ENCODE measurements around the gene TMIGD1.

Gene TMIGD1

DNA sequence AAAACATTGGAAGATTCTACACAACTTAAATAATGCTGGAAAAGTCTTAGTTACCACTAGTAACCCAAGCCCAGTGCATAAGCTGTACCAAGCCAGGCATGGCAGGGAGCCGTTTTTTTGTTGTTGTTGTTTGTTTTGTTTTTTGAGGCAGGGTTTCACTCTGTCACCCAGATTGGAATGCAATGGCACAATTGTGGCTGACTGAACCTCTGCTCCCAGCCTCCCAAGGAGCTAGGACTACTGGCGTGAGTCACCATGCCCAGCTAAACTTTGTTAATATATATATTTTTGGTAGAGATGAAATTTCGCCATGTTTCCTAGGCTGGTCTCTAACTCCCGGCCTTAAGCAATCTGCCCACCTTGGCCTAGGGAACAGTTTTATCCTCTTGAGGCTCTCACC, 564 bp upstream of the TMIGD1 start:
- in situ Hi-C loops (cut with HindIII; ENCODE audit: low sequenced_read_pairs): no loop called here

DNA sequence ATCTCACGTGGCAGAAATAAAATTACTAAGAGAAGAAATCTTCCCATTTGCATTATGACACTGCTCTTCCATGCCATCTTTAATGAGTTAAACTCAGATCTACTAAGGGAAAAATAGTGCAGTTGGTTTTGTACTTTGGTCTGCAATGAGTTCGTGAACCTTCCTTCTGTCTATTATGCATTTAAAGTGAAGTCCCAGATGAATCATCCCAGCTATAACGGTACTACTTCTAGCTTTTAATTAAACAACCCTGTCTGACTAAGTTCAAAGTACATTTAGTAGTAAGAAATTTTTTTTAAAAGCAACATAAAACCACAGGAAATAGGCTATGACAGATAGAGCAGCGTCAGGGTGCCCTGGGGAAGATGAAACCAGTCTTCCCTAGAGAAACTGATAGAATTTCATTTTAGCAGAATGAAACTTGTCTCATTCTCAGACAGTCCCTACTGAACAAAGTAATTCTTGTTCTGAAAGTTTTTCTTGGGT, 1.8 kb downstream of the TMIGD1 start:
- in situ Hi-C loops (cut with HindIII; ENCODE audit: low sequenced_read_pairs): no loop called here

DNA sequence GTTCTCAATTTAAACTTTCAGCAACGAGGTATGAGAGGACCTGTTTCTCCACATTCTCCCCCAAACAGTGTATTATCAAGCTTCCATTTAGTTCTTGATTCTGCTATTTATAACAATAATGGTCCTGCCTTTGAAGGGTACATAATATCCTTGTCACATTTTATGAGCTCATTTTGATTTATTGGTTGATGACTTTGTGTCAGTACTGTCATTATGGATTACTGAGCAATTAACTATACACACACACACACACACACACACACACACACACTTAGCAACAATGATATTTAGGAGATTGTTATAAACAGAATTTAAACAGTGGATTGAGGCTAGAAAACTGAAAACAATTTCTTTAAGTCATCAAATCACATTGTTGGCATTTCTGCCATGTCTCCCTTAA, 7.0 kb downstream of the TMIGD1 start:
- in situ Hi-C loops (cut with HindIII; ENCODE audit: low sequenced_read_pairs): no loop called here

DNA sequence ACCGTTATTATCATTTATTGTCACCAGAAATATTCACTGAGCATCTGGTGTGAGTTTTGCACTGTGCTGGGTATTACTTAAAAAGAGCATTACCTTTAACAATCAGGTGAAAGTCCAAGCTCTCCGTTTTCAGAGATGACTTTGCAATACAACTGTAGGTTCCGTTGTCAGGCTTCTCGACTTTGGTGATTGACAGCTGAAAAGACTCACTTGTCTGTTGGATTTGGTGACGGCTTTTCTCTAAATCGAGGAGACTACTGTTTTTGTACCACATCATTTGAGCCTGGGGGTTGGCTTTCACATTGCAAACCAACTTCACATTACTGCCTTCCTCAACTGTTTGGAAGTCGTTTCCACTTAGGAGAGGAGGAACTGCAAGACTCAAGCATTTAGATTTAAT, 9.1 kb downstream of the TMIGD1 start:
- in situ Hi-C loops (cut with HindIII; ENCODE audit: low sequenced_read_pairs): no loop called here

DNA sequence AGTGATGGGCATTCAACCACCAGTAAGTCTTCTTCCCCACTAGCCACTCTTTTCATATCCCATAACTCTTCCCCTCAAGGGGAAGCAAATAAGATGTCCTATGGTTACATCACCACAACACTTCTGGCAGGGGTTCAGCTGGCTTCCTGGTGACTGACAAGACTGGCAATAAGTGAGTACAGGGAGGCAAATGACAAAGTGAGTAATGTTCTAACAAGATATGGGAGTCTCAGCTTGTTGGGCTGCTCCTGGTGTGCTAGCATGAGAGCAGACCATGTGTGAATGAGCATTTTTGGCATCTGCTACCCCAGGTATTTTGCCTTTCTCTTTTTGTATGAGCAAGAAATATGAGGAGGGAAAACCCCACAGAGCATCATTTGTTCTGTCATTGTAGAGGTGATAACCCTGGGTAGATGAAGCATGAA, 9.9 kb downstream of the TMIGD1 start:
- in situ Hi-C loops (cut with HindIII; ENCODE audit: low sequenced_read_pairs): no loop called here

DNA sequence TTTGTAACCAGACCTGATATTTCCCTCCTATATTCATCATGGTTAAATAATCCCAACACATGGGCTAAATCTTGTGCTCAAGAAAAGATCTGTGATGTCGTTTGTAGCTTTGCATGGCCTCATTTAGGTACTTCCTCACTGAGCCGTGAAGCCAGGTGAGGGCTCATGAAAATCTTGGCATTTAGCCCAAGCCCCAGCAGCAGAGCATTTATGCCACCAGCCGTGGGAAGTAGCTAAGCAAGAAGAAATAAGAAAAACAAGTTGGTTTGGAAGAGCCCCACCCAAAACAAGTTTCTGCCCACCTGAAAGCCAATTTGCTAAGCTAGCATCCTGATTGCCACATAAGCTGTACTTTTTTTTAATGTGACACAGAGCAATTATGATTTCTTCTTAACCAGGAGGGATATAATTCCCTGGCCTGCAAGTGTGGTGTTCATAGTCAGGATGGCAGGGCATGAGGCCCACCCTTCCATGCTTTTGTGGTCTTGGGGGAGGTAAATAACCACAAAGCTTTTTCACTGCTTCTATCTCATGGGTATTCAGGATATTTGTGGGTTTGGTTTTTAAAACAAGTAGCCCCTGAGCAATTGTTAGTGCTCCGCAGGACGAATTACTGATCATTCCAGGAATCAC, 10.5 kb downstream of the TMIGD1 start:
- in situ Hi-C loops (cut with HindIII; ENCODE audit: low sequenced_read_pairs): no loop called here

DNA sequence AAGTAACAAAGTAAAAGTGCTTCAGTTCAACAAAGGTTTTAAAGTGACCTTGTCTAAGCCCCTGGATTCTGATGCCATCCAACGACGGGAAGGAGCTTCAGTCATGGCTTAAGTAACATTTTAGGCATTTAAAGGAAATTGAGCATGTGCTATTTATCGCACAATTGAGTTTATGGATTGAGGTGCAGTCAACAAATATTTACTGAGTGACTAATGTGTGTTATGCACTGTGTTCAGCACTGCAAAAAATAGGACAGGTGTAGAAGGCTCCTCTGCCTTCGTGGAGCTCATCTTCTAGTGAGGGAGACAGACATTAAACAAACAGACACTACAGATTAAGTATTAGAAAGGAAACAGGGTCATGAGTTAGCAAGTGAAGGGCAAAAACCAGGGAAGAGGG, 12.5 kb downstream of the TMIGD1 start:
- in situ Hi-C loops (cut with HindIII; ENCODE audit: low sequenced_read_pairs): no loop called here

DNA sequence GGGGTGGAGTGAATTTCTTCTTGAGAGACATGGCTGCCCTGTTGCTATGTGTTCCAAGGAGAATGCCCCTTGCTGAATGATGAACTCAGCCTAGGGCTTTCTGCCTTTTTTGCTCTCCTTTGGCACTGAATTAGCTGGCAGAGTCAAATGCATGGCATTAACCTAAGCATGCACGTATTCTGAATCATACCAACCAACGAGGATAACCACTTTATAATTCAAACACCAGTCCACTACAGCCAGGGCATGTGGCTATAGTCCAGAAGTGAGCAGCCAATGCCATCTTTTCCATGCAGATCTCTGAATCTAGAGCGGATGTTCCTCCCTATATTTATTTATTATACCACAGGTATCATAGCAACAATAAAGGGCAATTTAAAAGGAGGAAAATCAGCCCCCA, 15.7 kb downstream of the TMIGD1 start:
- in situ Hi-C loops (cut with HindIII; ENCODE audit: low sequenced_read_pairs): no loop called here

DNA sequence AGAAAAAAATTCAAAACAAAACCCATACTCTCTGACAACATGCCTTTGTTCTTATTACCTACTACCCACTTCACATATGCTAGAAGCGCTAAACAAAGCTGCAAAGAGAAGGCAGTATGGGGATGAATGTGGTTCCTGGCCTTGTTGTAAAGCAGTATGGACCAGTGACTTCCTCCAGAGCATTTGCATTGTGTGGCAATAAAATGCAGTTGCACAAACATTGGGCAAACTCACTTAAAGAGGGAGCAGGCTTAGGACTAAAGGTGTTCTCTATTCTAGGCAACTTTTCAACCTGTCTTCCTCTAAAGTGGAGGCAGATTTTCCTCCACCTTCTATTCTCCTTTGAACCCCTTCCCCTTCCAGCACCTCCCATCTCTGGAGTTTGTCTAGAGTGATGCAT, 17.1 kb downstream of the TMIGD1 start:
- in situ Hi-C loops (cut with HindIII; ENCODE audit: low sequenced_read_pairs): no loop called here

DNA sequence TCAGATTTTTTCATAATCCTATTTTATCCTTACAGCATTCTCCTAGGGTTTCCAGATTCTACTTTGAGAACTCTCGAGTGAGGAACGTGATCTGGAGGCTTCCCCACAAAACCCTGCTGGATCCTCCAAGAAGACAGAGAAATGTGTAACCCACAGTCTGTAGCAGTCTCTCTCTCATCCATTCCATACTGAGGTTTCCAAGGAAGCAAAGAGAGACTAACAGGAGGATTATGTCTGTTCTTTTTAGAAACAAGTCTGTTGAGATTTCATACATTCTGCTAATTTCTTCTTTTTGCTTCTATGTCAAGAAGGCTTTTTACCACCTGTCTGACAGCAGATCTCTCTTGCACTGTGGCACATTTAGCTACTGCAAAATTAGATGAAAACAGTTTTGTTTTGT, 18.8 kb downstream of the TMIGD1 start:
- in situ Hi-C loops (cut with HindIII; ENCODE audit: low sequenced_read_pairs): no loop called here

DNA sequence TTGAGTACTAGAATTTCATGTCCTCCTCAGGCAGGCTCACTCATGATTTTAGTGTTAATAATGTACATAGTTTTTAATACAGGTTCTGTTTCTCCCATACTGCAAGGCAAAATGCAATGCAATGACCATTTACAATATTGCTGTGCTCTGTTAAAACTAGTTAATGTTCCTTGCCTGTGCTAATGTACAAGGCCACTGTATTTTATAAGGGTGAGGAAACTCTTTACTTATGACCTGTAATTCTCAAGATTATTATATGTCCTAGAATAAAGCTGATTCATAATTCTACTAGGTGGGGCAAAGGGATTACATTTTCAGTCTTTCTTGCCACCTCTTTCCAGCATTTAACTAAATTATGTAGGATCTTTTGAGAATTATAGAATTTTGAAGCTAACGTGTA, 19.4 kb downstream of the TMIGD1 start:
- in situ Hi-C loops (cut with HindIII; ENCODE audit: low sequenced_read_pairs): no loop called here

DNA sequence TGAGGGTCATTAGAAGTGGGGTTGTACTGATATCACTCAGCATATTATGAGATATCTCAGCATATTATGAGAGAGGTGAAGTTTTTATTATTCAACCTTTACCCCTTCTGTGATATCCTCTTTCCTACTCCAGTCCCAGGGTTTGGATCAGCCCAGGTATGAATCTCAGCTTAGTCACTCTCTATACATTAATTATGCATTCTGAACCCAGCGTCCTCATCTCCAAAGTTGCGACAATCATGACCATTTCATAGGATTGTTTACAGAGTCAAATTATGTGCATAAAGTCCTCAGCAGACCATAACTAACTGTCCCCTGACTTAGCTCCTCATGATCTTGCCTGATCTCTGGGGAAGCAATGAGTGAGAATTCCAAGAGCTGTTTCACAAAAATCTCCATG, 21.6 kb downstream of the TMIGD1 start:
- in situ Hi-C loops (cut with HindIII; ENCODE audit: low sequenced_read_pairs): no loop called here

DNA sequence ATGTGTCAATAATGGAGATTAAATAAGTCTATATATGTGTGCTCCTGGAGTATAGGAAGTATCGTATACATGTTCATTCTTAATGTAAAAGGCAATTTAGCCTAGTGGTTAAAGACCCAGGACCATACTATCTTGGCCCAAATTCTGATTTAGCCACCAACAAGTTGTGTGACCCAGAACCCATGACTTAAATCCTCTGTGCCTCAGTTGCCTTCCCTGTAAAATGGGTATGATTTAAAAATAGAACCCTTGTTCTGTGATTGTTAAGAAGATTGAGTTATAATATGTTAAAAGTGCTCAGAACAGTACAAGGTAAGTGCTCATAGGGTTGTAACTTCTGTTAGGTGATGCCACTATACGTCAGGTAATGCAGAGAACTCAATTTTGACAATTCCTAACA, 23.3 kb downstream of the TMIGD1 start:
- in situ Hi-C loops (cut with HindIII; ENCODE audit: low sequenced_read_pairs): no loop called here

DNA sequence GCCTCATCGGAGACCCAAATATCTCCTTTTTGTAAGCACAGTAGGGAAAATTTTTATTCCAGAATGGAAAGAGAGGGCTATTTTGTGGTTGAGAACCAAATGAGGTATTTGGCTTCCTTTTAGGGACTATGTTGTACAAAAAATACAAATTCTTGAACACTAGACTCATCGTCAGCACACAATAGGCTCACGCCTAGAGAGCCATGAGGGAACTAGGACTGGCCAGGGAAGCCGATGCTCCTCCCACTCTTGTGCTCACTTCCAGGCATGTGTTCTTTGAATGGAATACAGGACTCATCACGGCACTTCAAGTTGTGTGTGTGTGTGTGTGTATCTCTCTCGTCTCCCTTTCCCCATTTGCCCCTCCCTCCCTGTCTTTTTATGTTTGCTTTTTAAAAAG, 24.3 kb downstream of the TMIGD1 start:
- in situ Hi-C loops (cut with HindIII; ENCODE audit: low sequenced_read_pairs): no loop called here

DNA sequence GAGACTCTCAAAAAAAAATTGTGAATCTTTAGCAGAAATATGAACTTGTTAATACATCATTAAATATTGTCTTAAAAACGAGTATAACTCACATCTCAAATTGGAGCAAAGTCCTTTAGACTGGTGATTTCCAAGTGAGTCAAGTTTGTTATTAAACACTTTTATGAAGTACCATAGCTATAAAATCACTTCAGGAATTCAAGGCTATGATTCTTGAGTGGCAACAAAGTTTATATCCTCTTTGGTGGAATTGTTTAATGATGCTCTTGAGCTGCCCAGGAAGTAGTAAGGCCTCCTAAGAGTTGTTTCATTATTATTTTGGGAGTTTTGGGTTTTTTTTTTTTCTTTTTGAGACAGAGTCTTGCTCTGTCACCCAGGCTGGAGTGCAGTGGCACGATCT, 25.5 kb downstream of the TMIGD1 start:
- in situ Hi-C loops (cut with HindIII; ENCODE audit: low sequenced_read_pairs): no loop called here

DNA sequence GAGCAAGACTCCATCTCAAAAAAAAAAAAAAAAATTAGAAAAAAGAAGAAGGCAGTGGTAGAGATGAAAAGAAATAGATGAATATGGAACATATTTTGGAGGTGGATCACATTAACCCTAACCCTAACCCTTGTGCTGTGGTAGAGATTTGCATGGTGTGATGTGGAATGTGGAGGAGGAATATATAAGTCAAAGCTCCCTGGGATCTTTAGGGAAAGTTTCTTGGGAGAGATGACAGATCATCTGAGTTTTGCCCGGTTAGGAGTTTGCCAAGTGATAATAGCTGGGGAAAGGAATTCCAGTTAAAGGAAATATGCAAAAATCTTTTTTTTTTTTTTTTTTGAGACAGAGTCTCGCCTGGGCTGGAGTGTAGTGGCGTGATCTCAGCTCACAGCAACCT, 29.1 kb downstream of the TMIGD1 start:
- in situ Hi-C loops (cut with HindIII; ENCODE audit: low sequenced_read_pairs): no loop called here

DNA sequence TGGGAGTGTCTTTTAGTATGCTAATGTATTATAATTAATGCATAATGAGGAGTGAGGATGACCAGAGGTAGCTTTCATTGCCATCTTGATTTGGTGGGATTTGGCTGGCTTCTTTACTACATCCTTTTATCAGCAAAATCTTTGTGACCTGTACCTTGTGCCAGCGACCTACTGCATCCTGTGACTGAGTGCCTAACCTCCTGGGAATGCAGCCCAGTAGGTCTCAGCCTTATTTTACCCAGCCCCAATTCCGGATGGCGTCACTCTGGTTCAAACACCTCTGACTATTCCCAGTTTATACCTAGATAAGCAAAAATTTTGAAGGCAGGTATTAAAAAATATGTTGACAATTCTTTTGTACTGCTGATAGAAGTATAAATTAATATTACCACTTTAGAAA, 31.6 kb downstream of the TMIGD1 start:
- in situ Hi-C loops (cut with HindIII; ENCODE audit: low sequenced_read_pairs): no loop called here

DNA sequence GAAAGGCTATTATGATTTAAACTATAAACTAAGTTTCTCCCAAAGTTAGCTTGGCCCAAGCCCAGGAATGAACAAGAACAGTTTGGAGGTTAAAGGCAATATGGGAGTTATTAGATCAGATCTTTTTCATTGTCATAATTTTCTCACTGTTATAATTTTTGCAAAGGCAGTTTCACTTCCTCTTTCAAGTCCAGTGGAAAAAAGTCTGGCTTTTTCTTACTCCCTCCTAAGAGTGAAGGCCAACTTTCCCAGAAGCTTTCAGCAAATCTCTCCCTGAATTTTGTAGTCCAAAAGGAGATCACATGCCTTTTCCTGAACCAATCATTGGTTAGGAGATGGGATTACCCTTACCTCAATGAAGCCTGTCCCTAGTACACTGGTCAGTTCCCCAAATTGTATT, 33.0 kb downstream of the TMIGD1 start:
- in situ Hi-C loops (cut with HindIII; ENCODE audit: low sequenced_read_pairs): no loop called here

DNA sequence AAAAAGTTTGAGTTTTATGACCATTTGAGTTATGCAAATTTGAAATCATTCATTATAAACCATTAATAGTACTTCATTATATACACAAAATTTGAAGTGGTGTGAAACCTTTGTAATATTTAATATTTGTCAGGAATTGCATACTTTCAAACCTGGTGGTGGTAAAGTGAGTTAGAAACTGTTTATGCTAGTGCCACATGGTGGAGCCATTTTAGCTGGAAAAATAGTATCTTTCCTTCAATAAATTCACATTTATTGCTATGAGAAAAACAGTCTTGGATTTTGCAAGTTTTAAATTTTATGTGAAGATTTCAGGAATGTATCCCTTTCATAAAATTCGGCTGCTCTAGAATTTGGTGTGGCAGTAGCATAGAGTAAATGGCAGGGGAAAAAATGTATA, 34.9 kb downstream of the TMIGD1 start:
- in situ Hi-C loops (cut with HindIII; ENCODE audit: low sequenced_read_pairs): no loop called here

DNA sequence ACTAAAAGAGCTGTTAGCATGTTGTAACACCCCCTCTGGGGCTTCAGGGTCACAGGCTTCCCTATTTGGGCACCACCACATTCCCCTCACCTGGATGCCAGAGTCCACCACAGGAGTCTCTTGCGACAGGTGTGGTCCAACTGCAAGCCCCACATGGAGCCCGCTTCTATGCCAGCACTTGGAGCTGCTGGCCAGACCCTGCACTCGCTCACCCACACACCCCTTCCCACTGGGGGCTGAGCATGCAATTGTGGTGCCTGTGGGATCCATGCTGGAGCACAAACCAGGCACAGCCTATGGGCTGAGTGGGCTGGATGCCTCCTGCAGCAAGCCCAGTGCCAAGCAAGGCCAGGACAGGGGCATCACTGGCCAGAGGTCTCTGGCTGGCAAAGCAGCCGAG, 36.1 kb downstream of the TMIGD1 start:
- in situ Hi-C loops (cut with HindIII; ENCODE audit: low sequenced_read_pairs): no loop called here

DNA sequence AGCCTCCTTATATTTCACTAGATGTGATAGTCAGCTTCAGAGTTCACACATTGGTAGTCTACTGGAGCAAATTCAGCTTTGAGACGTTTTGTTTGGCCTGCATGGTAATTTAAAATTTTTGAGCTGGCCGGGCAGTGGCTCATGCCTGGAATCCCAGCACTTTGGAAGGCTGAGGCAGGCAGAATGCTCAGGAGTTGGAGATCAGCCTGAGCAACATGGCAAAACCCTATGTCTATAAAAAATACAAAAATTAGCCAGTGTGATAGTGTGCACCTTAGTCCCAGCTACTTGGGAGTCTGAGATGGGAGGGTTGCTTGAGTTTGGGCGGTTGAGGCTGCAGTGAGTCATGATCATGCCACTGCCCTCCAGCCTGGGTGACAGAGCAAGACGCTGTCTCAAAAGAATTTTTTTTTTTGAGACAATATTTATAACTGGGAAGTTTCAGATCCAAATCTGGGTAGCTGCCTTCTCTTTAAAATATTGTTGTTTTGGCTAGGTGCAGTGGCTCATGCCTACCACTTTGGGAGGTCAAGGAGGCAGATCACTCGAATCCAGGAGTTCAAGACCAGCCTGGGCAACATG, 37.3 kb downstream of the TMIGD1 start:
- in situ Hi-C loops (cut with HindIII; ENCODE audit: low sequenced_read_pairs): no loop called here

DNA sequence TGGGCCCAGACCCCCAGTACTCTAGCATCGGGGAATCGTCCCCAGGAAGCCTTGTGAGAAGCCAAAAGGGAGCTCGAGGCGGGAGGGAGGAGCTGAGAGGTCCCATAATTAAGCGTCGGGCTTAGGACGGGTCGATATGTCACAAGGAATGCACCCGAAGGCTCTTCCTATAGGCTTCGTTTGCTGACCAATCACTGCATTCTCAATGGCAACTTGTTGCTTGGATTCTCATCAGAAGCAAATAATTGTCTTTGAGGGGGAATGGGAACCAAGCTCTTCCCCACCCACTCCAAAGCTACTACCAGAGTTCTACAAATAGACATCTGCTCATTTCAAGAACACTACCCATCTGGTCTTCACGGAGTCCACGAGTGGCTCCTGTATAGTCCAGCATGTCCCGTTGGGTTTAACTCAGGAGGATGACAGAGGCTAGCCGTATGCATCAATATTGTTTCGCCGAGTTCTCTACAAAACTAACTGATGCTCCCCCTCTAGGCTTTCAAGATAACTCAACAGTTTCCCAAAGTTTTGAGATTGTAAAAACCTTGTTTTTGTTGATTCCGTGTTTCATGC, 41.5 kb downstream of the TMIGD1 start:
- in situ Hi-C loops (cut with HindIII; ENCODE audit: low sequenced_read_pairs): no loop called here
